Testis (tissue), 3 donors: ENCODE measurements around the gene TEX2. TPM values are rescaled to one million over a fixed set of nuclear protein-coding genes. Genes with fewer than 3 reads are reported as not detected.

Source experiments
- DNase-seq: peaks from one replicate; pipeline ENCODE4 v3.0.0-alpha.2; 2019
- H3K27ac ChIP-seq, 2 donors: fragments of 200-600 bp; sonication (generic); one replicate each; pipeline ENCODE4 v1.5.1; 2019
- H3K27me3 ChIP-seq: fragments of 200-600 bp; sonication (generic); one replicate; pipeline ENCODE4 v1.5.1; 2019
- H3K36me3 ChIP-seq: fragments of 200-600 bp; sonication (generic); one replicate; pipeline ENCODE4 v1.5.1; 2017; ENCODE audit warnings: low read depth; ENCODE audit errors: missing control alignments
- H3K4me1 ChIP-seq: fragments of 200-600 bp; sonication (generic); one replicate; pipeline ENCODE4 v1.5.1; 2019
- H3K4me3 ChIP-seq, 2 donors: fragments of 200-600 bp; sonication (generic); one replicate each; pipeline ENCODE4 v1.5.1; 2017 to 2019
- H3K9me3 ChIP-seq: fragments of 200-600 bp; sonication (generic); one replicate; pipeline ENCODE4 v1.5.1; 2017
- POLR2A ChIP-seq: fragments of 450-650 bp; IDR thresholded peaks from one replicate; pipeline ENCODE4 v1.6.1; 2017; ENCODE audit warnings: antibody characterized with exemption, mild to moderate bottlenecking, moderate library complexity
- WGBS, 2 donors: methylation state at CpG; one replicate each; pipeline ENCODE4 v1.1.5; 2018; 5-methylcytosine and 5-hydroxymethylcytosine counted together
- intact Hi-C: fragments of 100-400 bp; cut with DNase I; formaldehyde crosslinking; loops from one replicate; pipeline ENCODE4 v1.15.1; 2023; ENCODE audit warnings: low total_unique reads
- polyA plus RNA-seq: library from polyadenylated mRNA; stranded (reverse); fragments of 350-450 nt; fragmentation: Illumina TruSeq; extraction: RNeasy Lipid Tissue Mini Kit (QIAGEN cat#74804); gene quantifications from one replicate; pipeline ENCODE4 v1.2.3, GENCODE V29; 2014; ENCODE audit warnings: low read depth, low replicate concordance; ENCODE audit not compliant: insufficient read depth
- small RNA-seq, 2 donors: library from RNA; depleted of rRNA; stranded (forward); fragments of <200 nt; gene quantifications; one replicate each; pipeline ENCODE3, GENCODE V24; 2016
- total RNA-seq, 2 donors: library from RNA; depleted of rRNA; stranded (reverse); fragments of >200 nt; gene quantifications; one replicate each; pipeline ENCODE4 v1.2.3, GENCODE V29; 2016
- TF ChIP-seq, protein P1 (sequence below), 3 experiments: fragments of 450-650 bp in 2 of 3; fragments of 200-600 bp in 1 of 3; sonication (generic) in 1 of 3; IDR thresholded peaks; one replicate each; pipeline ENCODE4 v1.5.1; 2016 to 2019; ENCODE audit warnings: antibody characterized with exemption in 3 of 3, mild to moderate bottlenecking in 2 of 3, moderate library complexity in 1 of 3

Gene TEX2
- total and polyA plus RNA-seq, 3 donors from 2014 or later: 66.0 to 136 (median 99.9) TPM

GRCh38 chr17:64099543-64099942, 163.5 kb downstream of the TEX2 start:
- H3K27ac ChIP-seq: no peak overlapping the region
- H3K36me3 ChIP-seq: no peaks in the 10 kb centered on the region
- H3K4me3 ChIP-seq: no peak overlapping the region
- H3K9me3 ChIP-seq: no peaks in the 10 kb centered on the region
- TF ChIP-seq POLR2A: no peak
- TF ChIP-seq, protein P1, sequence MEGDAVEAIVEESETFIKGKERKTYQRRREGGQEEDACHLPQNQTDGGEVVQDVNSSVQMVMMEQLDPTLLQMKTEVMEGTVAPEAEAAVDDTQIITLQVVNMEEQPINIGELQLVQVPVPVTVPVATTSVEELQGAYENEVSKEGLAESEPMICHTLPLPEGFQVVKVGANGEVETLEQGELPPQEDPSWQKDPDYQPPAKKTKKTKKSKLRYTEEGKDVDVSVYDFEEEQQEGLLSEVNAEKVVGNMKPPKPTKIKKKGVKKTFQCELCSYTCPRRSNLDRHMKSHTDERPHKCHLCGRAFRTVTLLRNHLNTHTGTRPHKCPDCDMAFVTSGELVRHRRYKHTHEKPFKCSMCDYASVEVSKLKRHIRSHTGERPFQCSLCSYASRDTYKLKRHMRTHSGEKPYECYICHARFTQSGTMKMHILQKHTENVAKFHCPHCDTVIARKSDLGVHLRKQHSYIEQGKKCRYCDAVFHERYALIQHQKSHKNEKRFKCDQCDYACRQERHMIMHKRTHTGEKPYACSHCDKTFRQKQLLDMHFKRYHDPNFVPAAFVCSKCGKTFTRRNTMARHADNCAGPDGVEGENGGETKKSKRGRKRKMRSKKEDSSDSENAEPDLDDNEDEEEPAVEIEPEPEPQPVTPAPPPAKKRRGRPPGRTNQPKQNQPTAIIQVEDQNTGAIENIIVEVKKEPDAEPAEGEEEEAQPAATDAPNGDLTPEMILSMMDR (IDR thresholded peaks at IDR 0.05): no peak
- intact Hi-C loops: no loop called here
- DNase-seq: no peak
- WGBS, 2 donors: 89 to 95% methylated on average over 6 of the region's 6 CpGs
- no peaks in the 10 kb centered on the region for H3K27me3 ChIP-seq
- no peaks in the 10 kb centered on the region for H3K4me1 ChIP-seq

Small RNA genes lying within 50 kb of the gene (small RNA-seq; reads per million reads assigned to genes)
- gene SNORD104: 131,429 to 139,785 reads per million in 2 donors

Other genes starting within 250 kb of the TEX2 start
- gene ICAM2, start 242.6 kb downstream of the TEX2 start, total RNA-seq: 10 to 100 TPM in 1 of 2 donors, 1 to 10 TPM in 1; 5.2 to 11.3 TPM
- gene ICAM2, start 242.6 kb downstream of the TEX2 start, polyA plus RNA-seq: 12.1 TPM
- gene ERN1, start 133.1 kb downstream of the TEX2 start, total RNA-seq: 10 to 100 TPM; 12.8 to 13.0 TPM
- 7.0 TPM for gene ERN1, start 133.1 kb downstream of the TEX2 start, polyA plus RNA-seq
- 10 to 100 TPM in 1 of 2 donors, 1 to 10 TPM in 1; 7.7 to 14.7 TPM for gene PECAM1, start 127.6 kb upstream of the TEX2 start, total RNA-seq
- gene PECAM1, start 127.6 kb upstream of the TEX2 start, polyA plus RNA-seq: 33.0 TPM
- gene MILR1, start 185.9 kb upstream of the TEX2 start, total RNA-seq: 1 to 10 TPM; 3.1 to 5.5 TPM
- gene MILR1, start 185.9 kb upstream of the TEX2 start, polyA plus RNA-seq: 3.7 TPM
- gene POLG2, start 233.8 kb upstream of the TEX2 start, total RNA-seq: 10 to 100 TPM; 19.0 to 29.7 TPM
- gene POLG2, start 233.8 kb upstream of the TEX2 start, polyA plus RNA-seq: 47.1 TPM
- 100 to 1,000 TPM; 557 to 697 TPM for gene DDX5, start 243.0 kb upstream of the TEX2 start, total RNA-seq
- gene DDX5, start 243.0 kb upstream of the TEX2 start, polyA plus RNA-seq: 516 TPM
- 10 to 100 TPM; 73.6 to 93.5 TPM for gene CEP95, start 243.7 kb upstream of the TEX2 start, total RNA-seq
- gene CEP95, start 243.7 kb upstream of the TEX2 start, polyA plus RNA-seq: 54.1 TPM